Erythroblast (primary cell): ENCODE measurements around the gene CYP4F3.

Source experiments
- GATA1 ChIP-seq: IDR thresholded peaks from 2 replicates; pipeline ENCODE4 v1.6.1; 2011; ENCODE audit warnings: low read depth, mild to moderate bottlenecking, control low read depth, low read length, moderate library complexity
- POLR2A ChIP-seq: IDR thresholded peaks from 2 replicates; pipeline ENCODE4 v1.6.1; 2011; ENCODE audit warnings: mild to moderate bottlenecking, low read length

DNA sequence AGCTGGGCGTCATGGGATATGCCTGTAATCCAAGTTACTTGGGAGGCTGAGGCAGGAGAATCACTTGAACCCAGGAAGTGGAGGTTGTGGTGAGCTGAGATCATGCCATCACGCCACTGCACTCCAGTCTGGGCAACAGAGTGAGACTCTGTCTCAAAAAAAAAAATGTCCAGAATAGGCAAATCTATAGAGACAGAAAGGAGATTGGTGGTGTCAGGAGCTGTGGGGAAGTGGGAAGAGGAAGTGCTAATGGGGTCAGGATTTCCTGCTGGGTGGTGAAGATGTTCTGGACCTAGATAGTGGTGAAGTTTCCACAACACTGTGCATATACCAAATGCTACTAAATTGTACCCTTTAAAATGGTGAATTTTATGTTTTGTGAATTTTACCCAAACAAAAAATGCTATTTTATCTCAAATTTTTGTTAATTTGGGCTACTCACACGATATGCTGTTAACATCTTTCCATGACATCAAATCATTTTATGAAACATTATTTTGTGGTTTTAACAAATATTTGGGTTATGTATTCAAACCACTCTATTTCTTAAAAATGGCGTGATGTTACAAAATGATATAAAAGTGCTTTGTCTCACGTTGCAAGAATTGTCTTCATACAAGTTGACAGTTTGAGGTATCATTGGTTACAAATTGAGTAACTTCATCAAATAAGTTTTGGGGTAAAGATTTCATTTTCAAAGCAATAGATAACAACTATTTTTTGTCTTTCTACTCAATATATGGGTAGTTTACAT, 7.4 kb upstream of the CYP4F3 start:
- no peak for TF ChIP-seq POLR2A
- TF ChIP-seq GATA1, result no peak
